Spleen (tissue), 11 donors: ENCODE results near the gene PLA2G6. TPM values are rescaled to one million over a fixed set of nuclear protein-coding genes. Genes with fewer than 3 reads are reported as not detected.

Experiments
- DNase-seq: peaks from one replicate; pipeline ENCODE4 v3.0.0-alpha.2; 2020
- H3K27ac ChIP-seq, 8 donors: fragments of 200-600 bp; sonication (generic) in 7 of 8; 1 replicate in 4 of 8; 2 replicates in 4 of 8; pipeline versions ENCODE4 v1.5.0 to v1.8.0; 2016 to 2021; ENCODE audit warnings: inconsistent platforms in 4 of 8, mild to moderate bottlenecking in 4 of 8, moderate library complexity in 1 of 8
- H3K27me3 ChIP-seq, 7 donors: fragments of 200-600 bp; sonication (generic) in 6 of 7; replicated peaks in 1 of 7; 1 replicate in 4 of 7; 2 replicates in 3 of 7; pipeline versions ENCODE4 v1.5.0 to v1.8.0; 2016 to 2021; ENCODE audit warnings: inconsistent platforms in 3 of 7, mild to moderate bottlenecking in 1 of 7
- H3K36me3 ChIP-seq, 6 donors: fragments of 200-600 bp; sonication (generic) in 5 of 6; 1 replicate in 4 of 6; 2 replicates in 2 of 6; pipeline versions ENCODE4 v1.5.0 to v1.8.0; 2016 to 2021; ENCODE audit warnings: inconsistent platforms in 2 of 6
- H3K4me1 ChIP-seq, 6 donors: fragments of 200-600 bp; sonication (generic) in 5 of 6; 1 replicate in 3 of 6; 2 replicates in 3 of 6; pipeline versions ENCODE4 v1.5.0 to v1.8.0; 2016 to 2021; ENCODE audit warnings: inconsistent platforms in 3 of 6
- H3K4me3 ChIP-seq, 8 donors: fragments of 200-600 bp; sonication (generic) in 7 of 8; 1 replicate in 4 of 8; 2 replicates in 4 of 8; pipeline versions ENCODE4 v1.5.0 to v1.8.0; 2016 to 2021; ENCODE audit warnings: inconsistent platforms in 4 of 8, mild to moderate bottlenecking in 4 of 8, moderate library complexity in 2 of 8
- H3K9me3 ChIP-seq, 8 donors: fragments of 200-600 bp; sonication (generic) in 7 of 8; 1 replicate in 4 of 8; 2 replicates in 4 of 8; pipeline versions ENCODE4 v1.5.0 to v1.8.0; 2016 to 2021; ENCODE audit warnings: inconsistent platforms in 4 of 8
- POLR2A ChIP-seq, 3 donors: fragments of 450-650 bp; IDR thresholded peaks; one replicate each; pipeline ENCODE4 v1.5.1; 2017; ENCODE audit warnings: antibody characterized with exemption in 3 of 3, mild to moderate bottlenecking in 1 of 3
- POLR2AphosphoS5 ChIP-seq, 3 donors: sonication (generic); formaldehyde crosslinking; IDR thresholded peaks; one replicate each; pipeline ENCODE4 v1.5.1; 2017; ENCODE audit warnings: antibody characterized with exemption in 3 of 3
- WGBS, 5 donors: extraction: QIAGEN DNeasy Blood & Tissue Kit in 3 of 5; methylation state at CpG; one replicate each; pipeline versions ENCODE4 v1.1.5 to v1.1.7; 2013 to 2018; 5-methylcytosine and 5-hydroxymethylcytosine counted together
- intact Hi-C: fragments of 100-400 bp; cut with DNase I; formaldehyde crosslinking; loops from one replicate; pipeline ENCODE4 v1.15.0; 2023; ENCODE audit warnings: low total_unique reads
- polyA plus RNA-seq, 3 donors: library from polyadenylated mRNA; stranded (reverse); fragments of 200-250 nt; gene quantifications; one replicate each; pipeline ENCODE4 v1.2.1, GENCODE V29; 2013
- total RNA-seq, 7 donors: library from RNA; depleted of rRNA in 3 of 7; stranded (reverse); fragments of >200 nt in 3 of 7; fragmentation: NEBNext Ultra II Directional in 4 of 7; extraction: Animal tissue kit (Norgen Biotek cat#: 25700) in 4 of 7; gene quantifications; one replicate each; pipeline versions ENCODE4 v1.1.0 to v1.2.1, GENCODE V29; 2016 to 2021
- TF ChIP-seq, protein P1 (sequence below), 11 experiments: fragments of 200-600 bp in 7 of 11; fragments of 450-650 bp in 4 of 11; sonication (generic) in 4 of 11; IDR thresholded peaks in 8 of 11; conservative IDR thresholded peaks in 3 of 11; 1 replicate in 7 of 11; 2 replicates in 4 of 11; pipeline versions ENCODE4 v1.4.0 to v1.8.0; 2016 to 2021; ENCODE audit warnings: antibody characterized with exemption in 11 of 11, inconsistent platforms in 4 of 11, mild to moderate bottlenecking in 1 of 11
- donor health status: healthy with polysubstance abuse.
- donor health status: DM: no; HTN: no; CAD: no; lungs with moderate emphysema.
- donor health status: DM: no; HTN: no; CAD: no.
- donor health status: Bipolar disorder and iron deficiency.
- donor health status: healthy.
- donor health status: DM: no; HTN: no; CAD: no.
- donor health status: DM: yes; HTN: yes; CAD: no.

PLA2G6 gene
- total and polyA plus RNA-seq, 10 donors = 18.1 to 60.9 (median 55.8) TPM

DNA sequence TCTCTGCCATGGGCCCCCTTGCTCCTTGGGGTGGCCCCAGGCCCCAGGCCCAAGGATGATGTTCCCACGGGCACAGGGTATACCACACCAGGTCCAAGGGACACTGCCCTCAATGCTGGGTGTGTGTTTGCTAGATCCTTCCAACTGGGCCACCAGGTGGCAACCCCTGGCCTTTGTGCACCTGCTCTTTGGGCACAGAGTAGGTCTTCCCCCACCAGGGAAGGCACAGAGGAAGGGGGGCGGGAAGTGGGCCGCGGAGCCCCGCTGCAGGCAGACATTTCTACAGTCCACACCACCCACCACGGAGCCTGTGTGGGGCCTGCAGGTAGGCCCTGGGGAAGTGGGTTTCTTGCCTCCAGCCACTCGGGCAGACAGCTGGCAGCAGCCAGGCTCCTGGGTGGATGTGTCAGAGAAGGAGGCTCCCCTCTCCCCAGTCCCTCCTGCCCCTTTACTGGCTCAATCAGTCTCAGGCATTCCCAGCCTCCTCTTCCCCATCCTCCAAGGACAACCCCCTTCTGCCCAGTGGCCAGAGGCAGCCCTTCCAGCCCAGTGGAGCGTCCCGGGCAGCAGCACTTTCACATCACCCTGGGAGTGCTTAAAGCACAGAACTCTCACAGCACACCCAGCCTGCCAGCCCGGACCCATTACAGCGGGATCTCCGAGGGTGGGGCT, 41.8 kb upstream of the PLA2G6 start:
- Histone ChIP-seq H3K27ac (no peak overlapping the region), H3K4me3 (no peak overlapping the region), H3K27me3 (no peaks in the 10 kb centered on the region), H3K4me1 (peaks cover 2 to 35% (median 21%) of the 10 kb centered on the region in 6 donors), H3K36me3 (peaks cover 2 to 85% (median 34%) of the 10 kb centered on the region in 6 donors), H3K9me3 (no peaks in the 10 kb centered on the region)
- intact Hi-C loops = loop anchor here (10.0 kb wide), 1 partner anchor 99 kb away; no protein-coding TSS in a partner anchor
- 78 to 84% (median 83%) methylated on average over 9 to 12 of the region's 12 CpGs for WGBS, 5 donors
- no peak for TF ChIP-seq POLR2A (IDR thresholded peaks at IDR 0.05)
- TF ChIP-seq, protein P1, sequence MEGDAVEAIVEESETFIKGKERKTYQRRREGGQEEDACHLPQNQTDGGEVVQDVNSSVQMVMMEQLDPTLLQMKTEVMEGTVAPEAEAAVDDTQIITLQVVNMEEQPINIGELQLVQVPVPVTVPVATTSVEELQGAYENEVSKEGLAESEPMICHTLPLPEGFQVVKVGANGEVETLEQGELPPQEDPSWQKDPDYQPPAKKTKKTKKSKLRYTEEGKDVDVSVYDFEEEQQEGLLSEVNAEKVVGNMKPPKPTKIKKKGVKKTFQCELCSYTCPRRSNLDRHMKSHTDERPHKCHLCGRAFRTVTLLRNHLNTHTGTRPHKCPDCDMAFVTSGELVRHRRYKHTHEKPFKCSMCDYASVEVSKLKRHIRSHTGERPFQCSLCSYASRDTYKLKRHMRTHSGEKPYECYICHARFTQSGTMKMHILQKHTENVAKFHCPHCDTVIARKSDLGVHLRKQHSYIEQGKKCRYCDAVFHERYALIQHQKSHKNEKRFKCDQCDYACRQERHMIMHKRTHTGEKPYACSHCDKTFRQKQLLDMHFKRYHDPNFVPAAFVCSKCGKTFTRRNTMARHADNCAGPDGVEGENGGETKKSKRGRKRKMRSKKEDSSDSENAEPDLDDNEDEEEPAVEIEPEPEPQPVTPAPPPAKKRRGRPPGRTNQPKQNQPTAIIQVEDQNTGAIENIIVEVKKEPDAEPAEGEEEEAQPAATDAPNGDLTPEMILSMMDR (IDR thresholded peaks at IDR 0.05 in 8 of 11, conservative IDR thresholded peaks at IDR 0.05 in 3 of 11) = no peak
- TF ChIP-seq POLR2AphosphoS5 (IDR thresholded peaks at IDR 0.05) = no peak
- DNase-seq = no peak

DNA sequence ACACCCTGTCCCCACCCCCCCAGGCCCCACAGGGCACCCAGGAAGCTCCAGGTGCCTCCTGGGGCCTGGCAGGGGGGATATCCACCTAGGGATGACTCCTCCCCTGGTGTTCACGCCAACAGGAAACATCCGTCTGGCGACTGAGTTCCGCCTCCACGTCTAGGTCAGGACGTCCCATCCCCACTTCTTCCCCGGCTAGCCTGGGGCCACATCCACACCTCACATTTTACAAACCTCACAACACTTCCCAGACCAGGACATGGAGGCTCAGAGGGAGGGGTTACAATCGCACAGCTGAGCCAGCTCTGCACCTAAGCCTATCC, 41.1 kb upstream of the PLA2G6 start:
- intact Hi-C loops = loop anchor here (10.0 kb wide), 1 partner anchor 98 kb away; no protein-coding TSS in a partner anchor
- Histone ChIP-seq H3K4me1 (peaks cover 7 to 35% (median 24%) of the 10 kb centered on the region in 6 donors), H3K9me3 (no peaks in the 10 kb centered on the region), H3K27me3 (no peaks in the 10 kb centered on the region), H3K4me3 (no peak overlapping the region), H3K27ac (no peak overlapping the region), H3K36me3 (peaks cover 2 to 78% (median 34%) of the 10 kb centered on the region in 6 donors)
- no peak for DNase-seq
- no peak for TF ChIP-seq POLR2AphosphoS5 (IDR thresholded peaks at IDR 0.05)
- no peak for TF ChIP-seq POLR2A (IDR thresholded peaks at IDR 0.05)
- TF ChIP-seq, protein P1 (IDR thresholded peaks at IDR 0.05 in 8 of 11, conservative IDR thresholded peaks at IDR 0.05 in 3 of 11) = no peak
- WGBS, 5 donors = 64 to 77% (median 74%) methylated on average over 8 of the region's 8 CpGs

DNA sequence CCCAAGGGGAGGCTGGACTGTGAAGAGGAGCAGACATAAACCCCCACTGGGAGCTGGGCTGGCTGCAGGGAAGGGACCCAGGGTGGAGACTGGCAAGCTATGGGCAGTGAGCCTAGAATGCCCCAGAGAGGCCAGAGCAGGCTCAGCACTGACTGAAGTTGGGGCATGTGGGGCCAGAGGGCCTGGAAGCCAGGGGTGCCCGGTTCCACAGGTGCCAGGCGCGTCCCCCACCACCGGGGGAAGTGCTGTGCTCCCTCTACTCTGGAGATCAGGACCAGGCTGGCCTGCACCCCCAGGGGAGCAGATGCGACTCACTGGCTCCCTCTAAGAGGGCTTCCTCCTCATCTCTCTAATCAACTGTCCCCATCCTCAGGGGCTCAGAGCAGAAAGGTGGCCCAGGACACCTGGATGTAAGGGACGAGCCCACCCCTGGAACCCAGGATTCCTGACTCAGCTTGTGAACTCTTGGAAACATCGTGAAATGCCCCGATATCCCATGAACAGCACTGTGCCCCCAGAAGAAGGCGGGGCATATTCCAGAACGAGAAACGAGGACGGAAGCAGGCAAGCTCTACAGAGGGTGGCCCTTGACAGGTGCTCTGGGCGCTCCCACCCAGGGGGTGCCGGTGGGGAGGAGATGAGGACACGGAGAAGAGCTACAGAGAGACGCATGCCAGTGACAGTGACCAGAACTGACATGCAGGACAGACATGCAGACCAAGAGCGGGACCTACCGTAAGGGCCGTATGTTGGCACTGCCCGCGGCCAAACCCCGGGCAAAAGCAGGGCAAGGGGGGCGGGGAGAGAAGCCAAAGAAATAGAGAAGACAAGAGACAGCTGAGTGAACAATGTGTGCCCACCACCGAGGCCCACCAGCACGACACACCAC, 40.5 kb upstream of the PLA2G6 start:
- intact Hi-C loops = loop anchor here (10.0 kb wide), 1 partner anchor 97 kb away; no protein-coding TSS in a partner anchor
- H3K4me1 ChIP-seq = peaks cover 7 to 35% (median 24%) of the 10 kb centered on the region in 6 donors
- H3K27ac ChIP-seq = no peak overlapping the region
- no peaks in the 10 kb centered on the region for H3K9me3 ChIP-seq
- no peak overlapping the region for H3K4me3 ChIP-seq
- 88 to 94% (median 91%) methylated on average over 20 to 25 of the region's 25 CpGs for WGBS, 5 donors
- DNase-seq = no peak
- TF ChIP-seq, protein P1 (IDR thresholded peaks at IDR 0.05 in 8 of 11, conservative IDR thresholded peaks at IDR 0.05 in 3 of 11) = no peak
- TF ChIP-seq POLR2A (IDR thresholded peaks at IDR 0.05) = no peak
- TF ChIP-seq POLR2AphosphoS5 (IDR thresholded peaks at IDR 0.05) = no peak
- no peaks in the 10 kb centered on the region for H3K27me3 ChIP-seq
- H3K36me3 ChIP-seq = peaks cover 2 to 72% (median 34%) of the 10 kb centered on the region in 6 donors

DNA sequence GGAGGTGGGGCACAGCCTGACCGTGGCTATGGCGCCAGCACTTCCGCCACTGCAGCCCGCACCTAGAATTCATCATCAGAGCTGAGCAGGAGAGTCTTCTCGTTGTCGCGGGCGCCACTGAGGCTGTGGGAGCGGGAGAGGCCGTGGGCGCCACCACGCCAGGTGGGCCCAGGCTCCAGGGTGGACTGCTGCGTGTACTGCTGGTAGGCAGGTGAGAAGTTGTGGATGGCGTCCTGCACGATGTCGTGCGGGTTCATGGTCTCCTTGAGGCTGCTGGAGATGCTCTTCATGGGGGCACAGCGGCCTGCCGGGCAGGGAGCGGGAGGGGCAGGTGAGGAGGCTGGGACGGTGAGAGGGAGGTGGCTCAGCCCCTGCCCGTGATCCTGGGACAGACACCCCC, 39.8 kb upstream of the PLA2G6 start:
- Histone ChIP-seq H3K36me3 (peaks cover 2 to 65% (median 33%) of the 10 kb centered on the region in 6 donors), H3K4me1 (peaks cover 7 to 35% (median 25%) of the 10 kb centered on the region in 6 donors), H3K4me3 (no peak overlapping the region), H3K9me3 (no peaks in the 10 kb centered on the region), H3K27me3 (no peaks in the 10 kb centered on the region), H3K27ac (no peak overlapping the region)
- no peak for DNase-seq
- 94 to 100% (median 97%) methylated on average over 5 to 22 of the region's 22 CpGs for WGBS, 5 donors
- TF ChIP-seq POLR2AphosphoS5 (IDR thresholded peaks at IDR 0.05) (peak in 1 of 3 donors; percentile 6), POLR2A (IDR thresholded peaks at IDR 0.05) (no peak)
- TF ChIP-seq, protein P1 (IDR thresholded peaks at IDR 0.05 in 8 of 11, conservative IDR thresholded peaks at IDR 0.05 in 3 of 11) = no peak
- intact Hi-C loops = loop anchor here (10.0 kb wide), 1 partner anchor 97 kb away; no protein-coding TSS in a partner anchor
